DND-41 (cell line): ENCODE measurements around the gene NR3C1.

Experiments
- EZH2 ChIP-seq: IDR thresholded peaks from 3 replicates; pipeline ENCODE4 v1.6.1; 2012; ENCODE audit warnings: borderline replicate concordance, low read depth, mild to moderate bottlenecking, moderate library complexity, low read length, inconsistent platforms; ENCODE audit not compliant: severe bottlenecking
- TF ChIP-seq, protein P1 (sequence below): IDR thresholded peaks from 2 replicates; pipeline ENCODE4 v1.5.1; 2012; ENCODE audit warnings: borderline replicate concordance, low read length, moderate library complexity, mild to moderate bottlenecking; ENCODE audit not compliant: poor library complexity, severe bottlenecking; ENCODE audit errors: extremely low read depth

DNA sequence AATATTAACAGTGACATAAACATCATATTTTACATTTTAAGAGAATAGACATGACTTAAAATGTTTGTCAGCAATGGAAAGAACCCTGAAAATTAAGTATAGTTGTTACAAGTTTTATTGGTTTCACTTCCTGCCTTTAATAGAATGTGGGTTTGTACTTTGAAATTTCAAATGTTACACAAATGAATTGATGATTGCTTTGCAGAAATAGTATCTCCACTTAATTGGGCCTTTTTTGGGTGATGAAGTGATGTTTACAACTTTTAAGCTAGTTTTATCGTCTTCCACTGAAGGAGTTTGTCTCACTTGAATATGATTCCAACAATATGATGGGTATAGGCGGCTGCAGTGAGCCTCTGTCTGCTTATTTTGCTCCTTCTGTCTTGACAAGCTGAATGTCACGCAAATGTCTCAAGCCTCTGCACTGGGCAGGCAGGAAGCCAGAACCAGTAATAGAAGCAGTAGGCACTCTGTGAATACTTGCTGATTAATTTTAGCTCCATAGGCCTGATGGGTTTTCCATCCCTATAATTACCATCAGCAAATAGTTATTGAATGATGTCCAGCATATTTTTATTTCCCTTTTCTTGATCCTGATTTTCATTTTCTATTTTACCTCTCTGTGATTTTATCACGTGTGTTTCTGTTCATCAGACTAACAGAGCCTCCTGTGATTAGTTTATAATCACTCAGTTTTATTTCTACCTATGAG, 10.6 kb upstream of the NR3C1 start:
- no peak for TF ChIP-seq EZH2
- TF ChIP-seq, protein P1, sequence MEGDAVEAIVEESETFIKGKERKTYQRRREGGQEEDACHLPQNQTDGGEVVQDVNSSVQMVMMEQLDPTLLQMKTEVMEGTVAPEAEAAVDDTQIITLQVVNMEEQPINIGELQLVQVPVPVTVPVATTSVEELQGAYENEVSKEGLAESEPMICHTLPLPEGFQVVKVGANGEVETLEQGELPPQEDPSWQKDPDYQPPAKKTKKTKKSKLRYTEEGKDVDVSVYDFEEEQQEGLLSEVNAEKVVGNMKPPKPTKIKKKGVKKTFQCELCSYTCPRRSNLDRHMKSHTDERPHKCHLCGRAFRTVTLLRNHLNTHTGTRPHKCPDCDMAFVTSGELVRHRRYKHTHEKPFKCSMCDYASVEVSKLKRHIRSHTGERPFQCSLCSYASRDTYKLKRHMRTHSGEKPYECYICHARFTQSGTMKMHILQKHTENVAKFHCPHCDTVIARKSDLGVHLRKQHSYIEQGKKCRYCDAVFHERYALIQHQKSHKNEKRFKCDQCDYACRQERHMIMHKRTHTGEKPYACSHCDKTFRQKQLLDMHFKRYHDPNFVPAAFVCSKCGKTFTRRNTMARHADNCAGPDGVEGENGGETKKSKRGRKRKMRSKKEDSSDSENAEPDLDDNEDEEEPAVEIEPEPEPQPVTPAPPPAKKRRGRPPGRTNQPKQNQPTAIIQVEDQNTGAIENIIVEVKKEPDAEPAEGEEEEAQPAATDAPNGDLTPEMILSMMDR = no peak
